Measurements from ENCODE around the gene TOPAZ1. TPM values are rescaled to one million over a fixed set of nuclear protein-coding genes. Genes with fewer than 3 reads are reported as not detected.

TOPAZ1 gene
- total and polyA plus RNA-seq, 9 of the 15 experiments (the other 6 are each of a cell fraction or from before 2014, with no cell fraction given): 0.01 TPM; not detected in 8

- no peak for TF ChIP-seq ZBTB5 (IDR thresholded peaks at IDR 0.05)
- no peak for TF ChIP-seq BCL6 (CRISPR knock-in tag; IDR thresholded peaks at IDR 0.05)
- no peak for TF ChIP-seq CBX2 (IDR thresholded peaks at IDR 0.05; ENCODE audit: insufficient read depth, low read length, poor library complexity, severe bottlenecking)
- no peak for TF ChIP-seq SIRT6 (IDR thresholded peaks at IDR 0.05; ENCODE audit: low read depth, low read length)
- no peak for TF ChIP-seq NR2F6 (CRISPR knock-in tag; IDR thresholded peaks at IDR 0.05)
- TF ChIP-seq ZNF551 (CRISPR knock-in tag; IDR thresholded peaks at IDR 0.05): no peak
- TF ChIP-seq CUX1 (CRISPR knock-in tag; IDR thresholded peaks at IDR 0.05): no peak
- TF ChIP-seq JUNB (CRISPR knock-in tag; conservative IDR thresholded peaks at IDR 0.05): 0 out of 2 replicates have a peak, but pooled peaks have one; percentile 29
- TF ChIP-seq NONO (IDR thresholded peaks at IDR 0.05; ENCODE audit: low read depth in 2 of 2, low read length in 1 of 2): no peak
- TF ChIP-seq FOXM1 (IDR thresholded peaks at IDR 0.05; ENCODE audit: low read depth): peak; percentile 44; the same call in 1 of the 2 replicates
- TF ChIP-seq FOXM1 (CRISPR knock-in tag; IDR thresholded peaks at IDR 0.05; ENCODE audit: low read depth): no peak
- TF ChIP-seq HMBOX1 (IDR thresholded peaks at IDR 0.05): peak; percentile 96
- TF ChIP-seq E2F3 (CRISPR knock-in tag; IDR thresholded peaks at IDR 0.05): no peak
- 0 out of 4 replicates have a peak, but pooled peaks of 1 of the 2 experiments have one; percentile 12 for TF ChIP-seq RCOR1 (IDR thresholded peaks at IDR 0.05; ENCODE audit: borderline replicate concordance in 1 of 2, low read depth in 2 of 2, low read length in 2 of 2)
- peak; percentile 40; the same call in 1 of the 2 replicates for TF ChIP-seq MTA3 (IDR thresholded peaks at IDR 0.05; ENCODE audit: borderline replicate concordance)
- TF ChIP-seq HDAC8 (tag; IDR thresholded peaks at IDR 0.05): no peak
- no peak for TF ChIP-seq TRIM25 (IDR thresholded peaks at IDR 0.05; ENCODE audit: borderline replicate concordance)
These were observed 113.8 kb downstream of the TOPAZ1 start (continued) for GRCh38 chr3:44355362-44356033.

Measured in K562 (cell line).